GM20000 (cell line): ENCODE results near the gene ANTXR1.

Experiments
- DNase-seq: peaks from one replicate; pipeline ENCODE4 v3.0.0; 2012; ENCODE audit warnings: low spot score
- TF ChIP-seq, protein P1 (sequence below): IDR thresholded peaks from 2 replicates; pipeline ENCODE4 v1.5.1; 2012; ENCODE audit warnings: mild to moderate bottlenecking, control low read depth; ENCODE audit errors: extremely low read depth, missing control alignments

The ANTXR1 gene

DNA sequence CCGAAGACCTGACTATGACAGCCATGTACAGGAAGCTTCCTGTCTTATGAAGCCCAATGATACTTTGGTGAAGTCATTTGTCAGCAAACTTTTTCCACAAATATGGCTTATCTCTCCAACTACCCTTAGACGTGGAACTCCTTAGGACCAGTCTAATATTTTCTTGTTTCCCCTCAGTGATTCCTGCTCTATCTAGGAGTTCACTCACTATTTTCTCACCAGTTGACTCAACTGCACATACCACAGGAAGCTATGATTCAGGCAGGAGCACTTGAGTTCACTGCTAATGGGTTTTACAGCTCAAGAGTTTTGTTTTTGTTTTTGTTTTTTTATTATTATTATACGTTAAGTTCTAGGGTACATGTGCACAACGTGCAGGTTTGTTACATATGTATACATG lies 109.3 kb downstream of the ANTXR1 start:
- TF ChIP-seq, protein P1, sequence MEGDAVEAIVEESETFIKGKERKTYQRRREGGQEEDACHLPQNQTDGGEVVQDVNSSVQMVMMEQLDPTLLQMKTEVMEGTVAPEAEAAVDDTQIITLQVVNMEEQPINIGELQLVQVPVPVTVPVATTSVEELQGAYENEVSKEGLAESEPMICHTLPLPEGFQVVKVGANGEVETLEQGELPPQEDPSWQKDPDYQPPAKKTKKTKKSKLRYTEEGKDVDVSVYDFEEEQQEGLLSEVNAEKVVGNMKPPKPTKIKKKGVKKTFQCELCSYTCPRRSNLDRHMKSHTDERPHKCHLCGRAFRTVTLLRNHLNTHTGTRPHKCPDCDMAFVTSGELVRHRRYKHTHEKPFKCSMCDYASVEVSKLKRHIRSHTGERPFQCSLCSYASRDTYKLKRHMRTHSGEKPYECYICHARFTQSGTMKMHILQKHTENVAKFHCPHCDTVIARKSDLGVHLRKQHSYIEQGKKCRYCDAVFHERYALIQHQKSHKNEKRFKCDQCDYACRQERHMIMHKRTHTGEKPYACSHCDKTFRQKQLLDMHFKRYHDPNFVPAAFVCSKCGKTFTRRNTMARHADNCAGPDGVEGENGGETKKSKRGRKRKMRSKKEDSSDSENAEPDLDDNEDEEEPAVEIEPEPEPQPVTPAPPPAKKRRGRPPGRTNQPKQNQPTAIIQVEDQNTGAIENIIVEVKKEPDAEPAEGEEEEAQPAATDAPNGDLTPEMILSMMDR = no peak
- DNase-seq = no peak

DNA sequence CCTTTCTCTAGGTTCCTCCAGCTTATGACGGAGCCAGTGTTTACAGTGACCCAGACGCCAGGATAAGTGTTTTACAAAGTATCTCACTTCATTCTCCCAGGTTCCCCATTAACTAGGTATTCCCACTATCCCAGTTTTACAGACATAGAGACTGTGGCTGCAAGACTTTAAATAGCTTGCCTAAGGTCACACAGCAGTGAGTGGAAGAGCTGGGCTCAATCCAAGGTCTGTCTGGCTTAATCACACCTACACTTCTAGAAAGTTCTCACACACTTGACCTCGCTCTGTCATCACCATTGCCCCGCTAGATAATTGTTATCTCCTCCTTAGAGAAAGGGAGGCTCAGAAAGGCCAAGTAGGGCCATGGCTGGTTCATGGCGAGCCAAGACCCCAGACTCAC lies 110.2 kb downstream of the ANTXR1 start:
- no peak for DNase-seq
- TF ChIP-seq, protein P1 = no peak

DNA sequence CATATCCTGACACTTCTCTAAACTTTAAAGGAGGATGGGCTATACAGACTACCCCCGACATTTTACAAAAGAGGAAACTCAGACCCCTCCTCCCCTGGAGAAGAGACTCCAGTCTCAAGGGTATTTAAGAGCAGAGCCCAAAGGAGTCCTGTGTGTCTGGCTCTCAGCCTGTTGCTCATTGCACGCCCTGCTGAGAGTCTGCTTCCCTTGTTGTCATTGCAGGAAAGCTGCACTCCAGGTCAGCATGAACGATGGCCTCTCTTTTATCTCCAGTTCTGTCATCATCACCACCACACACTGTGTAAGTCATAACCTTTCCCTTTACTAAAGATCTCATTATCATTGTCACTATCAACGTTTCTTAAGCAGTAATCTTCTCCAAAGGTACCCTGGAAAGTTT lies 111.4 kb downstream of the ANTXR1 start:
- DNase-seq = no peak
- TF ChIP-seq, protein P1 = no peak

DNA sequence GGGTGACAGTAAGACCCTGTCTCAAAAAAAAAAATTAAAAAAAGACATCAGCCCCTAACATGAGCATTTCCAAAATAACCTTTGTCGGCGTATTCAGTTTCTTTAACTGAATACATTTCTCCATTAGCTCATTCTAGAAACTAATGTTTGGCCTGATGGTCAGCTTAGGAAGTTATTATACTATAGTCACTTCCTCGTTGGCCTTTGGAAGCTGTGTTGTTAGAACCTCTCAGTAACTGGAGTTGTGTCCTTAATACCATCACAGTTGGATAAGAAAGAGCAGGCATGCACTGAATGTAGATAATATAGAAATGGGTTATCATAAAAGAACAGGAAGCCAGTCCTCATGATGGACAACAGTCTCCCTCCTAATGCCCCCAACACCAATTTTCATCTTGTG lies 112.8 kb downstream of the ANTXR1 start:
- TF ChIP-seq, protein P1 = no peak
- DNase-seq = no peak

DNA sequence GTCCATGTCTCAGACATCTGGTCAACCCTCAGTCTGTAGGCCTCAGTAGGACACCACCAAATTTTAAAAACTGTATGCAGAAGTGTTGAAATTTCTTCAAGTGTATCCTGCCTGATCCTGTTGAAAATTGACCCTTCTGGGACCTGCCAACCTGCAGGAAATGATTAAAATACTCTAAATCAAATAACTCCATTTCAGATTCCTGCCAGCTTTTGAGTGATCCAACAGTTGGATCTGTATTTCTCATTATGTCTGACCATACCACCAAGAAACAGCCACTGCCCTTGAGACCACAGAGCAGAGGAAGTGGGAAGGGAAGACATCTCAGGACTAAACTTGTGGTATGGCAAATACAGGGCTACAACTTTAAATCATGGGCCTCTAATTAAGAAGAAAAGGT lies 113.4 kb downstream of the ANTXR1 start:
- TF ChIP-seq, protein P1 = no peak
- DNase-seq = no peak

DNA sequence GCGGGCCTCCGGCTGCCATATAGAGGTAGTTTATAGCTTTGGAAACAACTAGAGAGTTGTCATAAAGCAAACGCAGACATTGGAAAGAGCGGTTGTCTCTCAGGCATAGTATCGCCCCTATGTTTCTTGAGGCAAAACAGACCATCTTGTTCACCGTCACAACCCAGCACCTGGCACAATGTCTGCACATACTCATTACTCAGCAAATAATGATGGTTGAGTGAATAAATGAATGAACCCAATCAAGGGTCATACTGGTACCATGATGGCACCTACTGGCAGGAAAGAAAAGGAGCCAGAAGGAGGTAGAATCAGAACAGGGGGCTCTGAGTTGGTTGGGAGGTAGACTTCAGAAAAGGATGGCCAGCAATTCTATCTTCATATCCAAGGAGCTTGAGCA lies 118.5 kb downstream of the ANTXR1 start:
- no peak for DNase-seq
- TF ChIP-seq, protein P1 = no peak

DNA sequence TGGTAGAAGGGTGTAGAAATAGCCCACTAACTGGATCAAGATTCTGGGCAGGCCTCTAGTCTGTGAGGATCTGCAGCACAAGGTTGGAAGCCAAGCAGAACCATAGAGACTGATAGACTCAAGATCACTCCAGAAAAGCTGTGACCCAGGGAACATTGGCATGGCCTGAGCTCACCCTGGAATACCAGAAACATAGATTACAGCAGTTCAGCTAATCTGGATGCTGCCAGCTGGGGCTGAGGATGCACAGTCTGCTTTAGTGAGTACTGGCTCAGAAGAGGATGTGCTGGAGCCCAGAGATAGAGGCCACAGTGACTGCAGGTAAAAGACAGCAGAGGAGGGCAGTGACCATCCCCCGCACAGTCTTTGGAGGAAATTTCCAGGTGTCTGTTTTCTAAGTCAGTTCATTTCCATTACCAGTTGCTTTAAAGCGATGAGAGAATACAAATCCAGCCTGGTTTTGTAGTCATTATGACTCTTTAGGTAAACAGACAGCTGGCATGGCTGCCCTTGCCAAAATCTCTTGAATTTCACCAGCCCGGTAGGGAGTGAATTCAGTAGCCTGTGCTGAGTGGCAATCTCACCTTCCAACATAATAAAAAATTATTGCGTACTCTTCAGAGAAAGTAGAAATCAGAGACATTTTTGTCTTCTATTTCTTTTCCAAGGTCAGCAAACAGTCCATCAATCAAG lies 119.2 kb downstream of the ANTXR1 start:
- no peak for DNase-seq
- TF ChIP-seq, protein P1 = no peak
